ENCODE measurements around the gene MARF1. TPM values are rescaled to one million over a fixed set of nuclear protein-coding genes. Genes with fewer than 3 reads are reported as not detected.

The MARF1 gene
- total RNA-seq, 1 donor from 2014 or later, result 52.7 TPM

GRCh38 chr16:15564604-15565339 lies 78.2 kb downstream of the MARF1 start:
- H3K9me3 Mint-ChIP-seq, result peaks cover 3% of the 10 kb centered on the region
- no peak for DNase-seq (ENCODE audit: low read depth, low spot score)
- H3K4me3 Mint-ChIP-seq, result no peak overlapping the region
- H3K36me3 Mint-ChIP-seq (ENCODE audit: low read depth), result peaks cover 8% of the 10 kb centered on the region
- TF ChIP-seq, protein P1, sequence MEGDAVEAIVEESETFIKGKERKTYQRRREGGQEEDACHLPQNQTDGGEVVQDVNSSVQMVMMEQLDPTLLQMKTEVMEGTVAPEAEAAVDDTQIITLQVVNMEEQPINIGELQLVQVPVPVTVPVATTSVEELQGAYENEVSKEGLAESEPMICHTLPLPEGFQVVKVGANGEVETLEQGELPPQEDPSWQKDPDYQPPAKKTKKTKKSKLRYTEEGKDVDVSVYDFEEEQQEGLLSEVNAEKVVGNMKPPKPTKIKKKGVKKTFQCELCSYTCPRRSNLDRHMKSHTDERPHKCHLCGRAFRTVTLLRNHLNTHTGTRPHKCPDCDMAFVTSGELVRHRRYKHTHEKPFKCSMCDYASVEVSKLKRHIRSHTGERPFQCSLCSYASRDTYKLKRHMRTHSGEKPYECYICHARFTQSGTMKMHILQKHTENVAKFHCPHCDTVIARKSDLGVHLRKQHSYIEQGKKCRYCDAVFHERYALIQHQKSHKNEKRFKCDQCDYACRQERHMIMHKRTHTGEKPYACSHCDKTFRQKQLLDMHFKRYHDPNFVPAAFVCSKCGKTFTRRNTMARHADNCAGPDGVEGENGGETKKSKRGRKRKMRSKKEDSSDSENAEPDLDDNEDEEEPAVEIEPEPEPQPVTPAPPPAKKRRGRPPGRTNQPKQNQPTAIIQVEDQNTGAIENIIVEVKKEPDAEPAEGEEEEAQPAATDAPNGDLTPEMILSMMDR (conservative IDR thresholded peaks at IDR 0.05), result no peak
- H3K27ac Mint-ChIP-seq (ENCODE audit: unreplicated experiment), result no peak overlapping the region
- peaks cover 10% of the 10 kb centered on the region for H3K4me1 Mint-ChIP-seq
- no peaks in the 10 kb centered on the region for H3K27me3 Mint-ChIP-seq (ENCODE audit: low read depth)

DNA sequence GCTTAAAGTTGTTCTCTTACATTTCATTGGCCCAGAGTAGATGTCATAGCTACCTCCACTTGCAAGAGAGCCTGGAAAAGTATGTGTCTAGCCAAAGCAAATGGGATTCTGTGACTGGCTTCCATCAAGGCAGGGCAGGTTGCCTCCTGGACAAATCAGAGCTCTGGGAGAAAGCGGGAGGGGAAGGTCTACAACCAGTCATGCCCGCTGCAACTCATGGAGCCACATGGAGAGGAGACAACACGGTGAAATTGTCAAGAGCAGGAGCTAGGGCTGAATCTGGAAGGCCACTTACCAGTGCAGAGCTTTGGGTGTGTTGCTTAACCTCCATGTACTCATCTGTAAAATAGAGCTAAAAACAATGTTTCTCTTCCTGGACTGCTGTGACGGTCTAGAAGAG lies 83.8 kb downstream of the MARF1 start:
- no peak overlapping the region for H3K27ac Mint-ChIP-seq (ENCODE audit: unreplicated experiment)
- peaks cover 12% of the 10 kb centered on the region for H3K4me1 Mint-ChIP-seq

DNA sequence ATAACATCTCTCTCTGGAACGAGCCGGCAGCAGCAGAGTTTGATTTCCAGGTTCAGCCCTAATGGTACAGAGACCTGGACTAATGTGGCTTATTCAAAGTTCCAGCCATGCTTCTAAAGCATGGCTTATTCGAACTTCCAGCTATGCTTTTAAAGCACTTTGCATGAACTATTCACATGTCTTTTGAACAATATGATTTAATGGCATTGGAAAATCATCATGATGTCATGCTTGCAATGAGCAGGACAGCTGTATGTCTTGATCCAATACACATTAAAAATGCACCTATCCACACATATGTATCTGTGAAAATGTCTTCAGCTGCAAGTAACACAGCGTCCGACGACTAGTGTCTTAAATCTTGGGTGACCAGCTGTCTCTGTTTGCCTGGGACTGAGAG lies 85.7 kb downstream of the MARF1 start:
- Mint-ChIP-seq H3K9me3 (no peaks in the 10 kb centered on the region), H3K27ac (ENCODE audit: unreplicated experiment) (no peak overlapping the region), H3K4me1 (peaks cover 4% of the 10 kb centered on the region), H3K4me3 (no peak overlapping the region), H3K36me3 (ENCODE audit: low read depth) (no peaks in the 10 kb centered on the region), H3K27me3 (ENCODE audit: low read depth) (no peaks in the 10 kb centered on the region)
- no peak for DNase-seq (ENCODE audit: low read depth, low spot score)
- TF ChIP-seq, protein P1 (conservative IDR thresholded peaks at IDR 0.05), result no peak

More for the DNA sequence above, 83.8 kb downstream of the MARF1 start:
- peaks cover 3% of the 10 kb centered on the region for H3K36me3 Mint-ChIP-seq (ENCODE audit: low read depth)
- peaks cover 3% of the 10 kb centered on the region for H3K9me3 Mint-ChIP-seq
- H3K27me3 Mint-ChIP-seq (ENCODE audit: low read depth), result no peaks in the 10 kb centered on the region
- H3K4me3 Mint-ChIP-seq, result no peak overlapping the region
- DNase-seq (ENCODE audit: low read depth, low spot score), result no peak
- TF ChIP-seq, protein P1 (conservative IDR thresholded peaks at IDR 0.05), result no peak

GRCh38 chr16:15556130-15556529 lies 86.8 kb downstream of the MARF1 start:
- no peak for DNase-seq (ENCODE audit: low read depth, low spot score)
- Mint-ChIP-seq H3K27ac (ENCODE audit: unreplicated experiment) (no peak overlapping the region), H3K4me3 (no peak overlapping the region), H3K27me3 (ENCODE audit: low read depth) (no peaks in the 10 kb centered on the region), H3K9me3 (no peaks in the 10 kb centered on the region), H3K4me1 (peaks cover 6% of the 10 kb centered on the region), H3K36me3 (ENCODE audit: low read depth) (no peaks in the 10 kb centered on the region)
- TF ChIP-seq, protein P1 (conservative IDR thresholded peaks at IDR 0.05), result no peak

DNA sequence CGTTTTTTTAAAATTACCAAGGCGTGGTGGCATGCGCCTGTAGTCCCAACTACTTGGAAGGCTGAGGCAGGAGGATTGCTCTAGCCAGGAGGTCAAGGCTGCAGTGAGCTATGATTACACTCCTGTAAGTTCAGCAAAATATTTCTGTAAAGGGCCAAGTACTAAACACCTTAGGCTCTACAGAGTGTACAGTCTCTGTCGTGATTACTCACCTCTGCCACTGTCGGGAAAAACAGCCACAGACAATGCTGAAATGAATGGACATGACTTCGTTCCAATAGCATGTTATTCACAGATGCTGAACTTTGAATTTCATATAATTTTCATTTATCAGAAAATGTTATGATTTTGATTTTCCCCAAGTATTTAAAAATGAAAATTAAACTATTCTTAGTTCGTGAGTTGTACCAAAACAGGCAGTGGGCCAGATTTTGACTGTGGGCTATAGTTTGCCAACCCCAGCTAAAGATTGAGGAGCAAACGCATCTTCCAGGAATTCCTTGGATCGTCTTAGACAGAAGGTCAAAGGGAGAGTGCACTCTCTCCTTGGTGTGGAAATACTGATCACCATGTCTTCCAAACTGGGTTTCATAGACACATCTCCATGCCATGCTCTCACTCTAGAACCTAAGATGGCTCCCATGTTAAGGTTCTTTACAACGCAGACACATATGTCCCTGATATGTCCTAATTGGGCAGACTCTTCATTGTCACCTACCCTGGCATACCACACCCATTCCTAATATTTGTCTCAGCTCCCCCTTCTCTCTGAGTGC lies 89.5 kb downstream of the MARF1 start:
- Mint-ChIP-seq H3K27ac (ENCODE audit: unreplicated experiment) (peak overlapping the region; percentile 8), H3K9me3 (no peaks in the 10 kb centered on the region), H3K4me3 (no peak overlapping the region), H3K36me3 (ENCODE audit: low read depth) (peaks cover 3% of the 10 kb centered on the region), H3K27me3 (ENCODE audit: low read depth) (no peaks in the 10 kb centered on the region), H3K4me1 (peaks cover 10% of the 10 kb centered on the region)
- TF ChIP-seq, protein P1 (conservative IDR thresholded peaks at IDR 0.05), result no peak
- DNase-seq (ENCODE audit: low read depth, low spot score), result no peak
